ENCODE data around the gene SPARC. TPM values are rescaled to one million over a fixed set of nuclear protein-coding genes. Genes with fewer than 3 reads are reported as not detected.

The SPARC gene
- total RNA-seq, 4 donors from 2014 or later: 47.6 to 177 (median 68.6) TPM

DNA sequence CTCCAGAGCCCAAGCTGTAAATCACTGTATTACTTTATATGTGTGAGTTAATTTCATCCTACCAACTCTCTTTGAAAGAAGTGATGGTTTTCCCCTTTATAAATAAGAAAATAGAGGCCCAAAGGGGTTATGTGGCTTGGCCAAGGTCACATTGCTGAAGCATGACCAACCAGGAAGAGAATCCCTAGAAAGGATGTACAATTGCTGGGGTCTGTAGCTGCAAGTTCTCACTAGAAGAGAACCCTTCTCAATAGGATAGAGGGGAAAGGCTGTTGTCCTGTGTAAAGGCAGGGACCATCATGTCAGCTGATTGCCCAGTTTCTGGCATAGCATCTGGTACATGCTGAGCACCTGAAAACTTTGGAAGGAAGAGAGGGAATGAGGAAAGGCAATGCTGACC lies 56.6 kb downstream of the SPARC start:
- no peaks in the 10 kb centered on the region for H3K36me3 ChIP-seq
- TF ChIP-seq POLR2A (IDR thresholded peaks at IDR 0.05): no peak
- TF ChIP-seq, protein P1, sequence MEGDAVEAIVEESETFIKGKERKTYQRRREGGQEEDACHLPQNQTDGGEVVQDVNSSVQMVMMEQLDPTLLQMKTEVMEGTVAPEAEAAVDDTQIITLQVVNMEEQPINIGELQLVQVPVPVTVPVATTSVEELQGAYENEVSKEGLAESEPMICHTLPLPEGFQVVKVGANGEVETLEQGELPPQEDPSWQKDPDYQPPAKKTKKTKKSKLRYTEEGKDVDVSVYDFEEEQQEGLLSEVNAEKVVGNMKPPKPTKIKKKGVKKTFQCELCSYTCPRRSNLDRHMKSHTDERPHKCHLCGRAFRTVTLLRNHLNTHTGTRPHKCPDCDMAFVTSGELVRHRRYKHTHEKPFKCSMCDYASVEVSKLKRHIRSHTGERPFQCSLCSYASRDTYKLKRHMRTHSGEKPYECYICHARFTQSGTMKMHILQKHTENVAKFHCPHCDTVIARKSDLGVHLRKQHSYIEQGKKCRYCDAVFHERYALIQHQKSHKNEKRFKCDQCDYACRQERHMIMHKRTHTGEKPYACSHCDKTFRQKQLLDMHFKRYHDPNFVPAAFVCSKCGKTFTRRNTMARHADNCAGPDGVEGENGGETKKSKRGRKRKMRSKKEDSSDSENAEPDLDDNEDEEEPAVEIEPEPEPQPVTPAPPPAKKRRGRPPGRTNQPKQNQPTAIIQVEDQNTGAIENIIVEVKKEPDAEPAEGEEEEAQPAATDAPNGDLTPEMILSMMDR (IDR thresholded peaks at IDR 0.05): no peak
- no peak overlapping the region for H3K4me3 ChIP-seq
- no peak for DNase-seq
- no peaks in the 10 kb centered on the region for H3K27me3 ChIP-seq
- H3K9me3 ChIP-seq: no peaks in the 10 kb centered on the region
- H3K4me1 ChIP-seq: no peaks in the 10 kb centered on the region
- H3K27ac ChIP-seq: no peak overlapping the region

DNA sequence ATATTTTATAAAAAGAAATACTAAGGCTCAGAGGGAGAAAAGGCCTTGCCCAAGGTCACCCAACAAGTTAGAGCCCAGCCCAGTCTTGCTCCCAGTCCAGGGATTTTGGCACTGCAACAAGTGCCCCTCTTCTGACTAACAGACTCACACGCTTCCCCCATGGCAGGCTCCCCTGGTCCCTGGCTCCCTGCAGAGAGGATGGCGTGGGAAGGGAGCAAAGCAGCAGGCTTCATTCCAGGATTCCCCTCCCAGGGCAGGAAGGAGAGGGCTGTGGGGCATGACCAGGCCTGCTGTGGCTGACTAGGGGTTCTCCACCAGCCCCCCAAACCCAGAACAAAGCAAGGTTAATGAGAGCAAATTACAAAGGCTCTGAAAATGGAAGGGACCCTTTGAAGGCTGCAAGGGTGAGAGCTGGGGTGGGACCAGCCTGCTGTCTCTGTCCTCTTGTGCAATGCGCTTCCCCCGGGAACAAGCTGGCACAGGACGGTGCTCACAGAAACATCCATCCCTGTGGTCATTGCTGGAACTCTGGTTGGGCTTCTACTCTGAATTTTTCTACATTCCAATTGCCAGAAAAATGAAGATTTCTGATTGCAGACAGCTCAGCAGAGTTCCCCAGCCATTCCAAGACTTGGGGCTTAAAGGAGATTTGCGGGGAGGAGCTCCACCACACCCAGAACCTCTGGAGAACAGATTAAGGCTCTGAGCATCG lies 58.4 kb downstream of the SPARC start:
- Histone ChIP-seq H3K4me1 (no peaks in the 10 kb centered on the region), H3K27me3 (no peaks in the 10 kb centered on the region), H3K36me3 (no peaks in the 10 kb centered on the region), H3K9me3 (no peaks in the 10 kb centered on the region), H3K27ac (no peak overlapping the region), H3K4me3 (no peak overlapping the region)
- TF ChIP-seq POLR2A (IDR thresholded peaks at IDR 0.05): no peak
- TF ChIP-seq, protein P1 (IDR thresholded peaks at IDR 0.05): no peak
- no peak for DNase-seq

DNA sequence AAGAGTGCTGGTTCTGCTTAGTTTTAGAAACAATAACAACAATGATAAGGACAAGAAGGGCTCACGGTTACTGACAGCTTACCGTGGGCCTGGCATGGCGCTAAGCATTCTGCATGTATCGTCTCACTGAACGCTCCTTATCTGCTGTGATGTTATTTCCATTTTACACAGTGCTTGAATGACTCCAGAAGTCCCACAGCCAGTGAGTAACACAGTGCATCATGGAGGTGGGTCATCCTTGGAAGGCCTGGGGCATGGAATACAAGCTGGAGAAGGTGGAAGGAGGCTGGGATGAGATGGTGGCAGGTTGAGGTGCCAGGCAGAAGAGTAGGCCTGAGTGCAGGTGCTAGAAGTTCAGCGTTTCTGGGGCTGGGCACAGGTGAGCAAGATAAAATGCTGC lies 59.1 kb downstream of the SPARC start:
- Histone ChIP-seq H3K27me3 (no peaks in the 10 kb centered on the region), H3K36me3 (no peaks in the 10 kb centered on the region), H3K9me3 (no peaks in the 10 kb centered on the region), H3K27ac (no peak overlapping the region), H3K4me1 (no peaks in the 10 kb centered on the region), H3K4me3 (no peak overlapping the region)
- DNase-seq: no peak
- TF ChIP-seq POLR2A (IDR thresholded peaks at IDR 0.05): no peak
- TF ChIP-seq, protein P1 (IDR thresholded peaks at IDR 0.05): no peak

DNA sequence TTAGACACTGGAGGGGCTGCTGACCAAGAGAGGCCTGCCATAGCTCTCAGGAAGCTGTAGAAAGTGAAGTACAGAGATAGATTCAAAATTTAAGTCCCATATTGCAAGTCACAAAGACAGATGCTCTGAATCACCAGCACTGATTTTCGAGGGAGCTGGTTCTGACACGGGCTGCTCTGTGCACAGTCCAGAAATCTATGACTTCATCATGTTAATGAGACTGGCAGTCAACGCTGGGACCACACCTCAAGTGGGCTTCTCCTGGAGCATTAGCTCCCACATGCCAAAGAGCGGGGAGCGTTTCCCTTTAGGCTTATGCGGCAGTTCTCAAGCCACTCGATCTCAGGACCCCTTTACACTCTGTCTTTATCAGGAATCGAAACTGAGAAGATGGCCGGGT lies 61.4 kb downstream of the SPARC start:
- no peak overlapping the region for H3K27ac ChIP-seq
- H3K9me3 ChIP-seq: no peaks in the 10 kb centered on the region
- no peaks in the 10 kb centered on the region for H3K4me1 ChIP-seq
- H3K4me3 ChIP-seq: no peak overlapping the region
- no peaks in the 10 kb centered on the region for H3K36me3 ChIP-seq
- DNase-seq: no peak
- no peaks in the 10 kb centered on the region for H3K27me3 ChIP-seq
- TF ChIP-seq POLR2A (IDR thresholded peaks at IDR 0.05): no peak
- TF ChIP-seq, protein P1 (IDR thresholded peaks at IDR 0.05): no peak

DNA sequence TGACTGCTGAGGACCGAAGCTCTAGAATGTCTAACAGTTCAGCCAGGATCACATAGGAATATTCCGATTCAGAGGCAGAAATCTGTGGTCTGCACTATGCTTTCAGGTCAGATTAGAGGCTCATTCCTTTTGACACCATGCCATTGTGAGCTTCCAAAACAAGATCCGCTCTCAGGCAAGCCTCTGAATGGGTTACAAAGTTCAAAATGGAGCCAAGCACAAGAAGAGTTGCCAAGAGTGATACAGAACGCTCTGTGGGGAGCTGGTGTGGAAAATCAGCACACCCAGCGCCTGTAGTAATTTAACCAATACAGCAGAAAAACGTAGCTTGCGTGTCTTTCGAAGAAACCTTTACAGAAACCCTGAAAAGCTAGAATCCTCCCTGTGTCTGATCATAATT lies 62.2 kb downstream of the SPARC start:
- TF ChIP-seq, protein P1 (IDR thresholded peaks at IDR 0.05): no peak
- no peak for TF ChIP-seq POLR2A (IDR thresholded peaks at IDR 0.05)
- Histone ChIP-seq H3K4me3 (no peak overlapping the region), H3K27ac (no peak overlapping the region), H3K9me3 (no peaks in the 10 kb centered on the region), H3K4me1 (no peaks in the 10 kb centered on the region), H3K36me3 (no peaks in the 10 kb centered on the region), H3K27me3 (no peaks in the 10 kb centered on the region)
- DNase-seq: no peak

Measured in Peyer's patch (tissue), 4 donors.